Fibroblast of lung (primary cell): ENCODE measurements around the gene TGFB2. TPM values are rescaled to one million over a fixed set of nuclear protein-coding genes. Genes with fewer than 3 reads are reported as not detected.

Source experiments
- DNase-seq, 2 donors: peaks; one replicate each; pipeline versions ENCODE4 v3.0.0 to v3.0.0-alpha.2; 2010; ENCODE audit warnings: low read depth in 2 of 2
- H2AFZ ChIP-seq: 2 replicates; pipeline ENCODE4 v1.5.1; 2012; ENCODE audit warnings: low read length, control low read depth, inconsistent platforms
- H3K27ac ChIP-seq: 2 replicates; pipeline ENCODE4 v1.5.1; 2011; ENCODE audit warnings: low read length, control low read depth; ENCODE audit not compliant: insufficient read depth
- H3K27me3 ChIP-seq: 2 replicates; pipeline ENCODE4 v1.5.1; 2011; ENCODE audit warnings: mild to moderate bottlenecking, low read length; ENCODE audit not compliant: control insufficient read depth, insufficient read depth
- H3K36me3 ChIP-seq: 2 replicates; pipeline ENCODE4 v1.5.1; 2011; ENCODE audit warnings: low read length; ENCODE audit not compliant: control insufficient read depth, insufficient read depth
- H3K4me1 ChIP-seq: 2 replicates; pipeline ENCODE4 v1.5.1; 2011; ENCODE audit warnings: low read length; ENCODE audit not compliant: control insufficient read depth, insufficient read depth; ENCODE audit errors: extremely low read depth
- H3K4me2 ChIP-seq: 2 replicates; pipeline ENCODE4 v1.5.1; 2011; ENCODE audit warnings: low read length, control low read depth; ENCODE audit not compliant: insufficient read depth; ENCODE audit errors: extremely low read depth
- H3K4me3 ChIP-seq, 4 experiments: fragments of 200-600 bp in 1 of 4; sonication (generic) in 1 of 4; replicated peaks in 1 of 4; 2 replicates each; pipeline ENCODE4 v1.5.1; 2011 to 2016; ENCODE audit warnings: low read length in 4 of 4, low read depth in 3 of 4, mild to moderate bottlenecking in 3 of 4, control low read depth in 2 of 4, inconsistent platforms in 1 of 4, mixed read lengths in 1 of 4; ENCODE audit not compliant: insufficient read depth in 1 of 4; ENCODE audit errors: control extremely low read depth in 1 of 4
- H3K79me2 ChIP-seq: 2 replicates; pipeline ENCODE4 v1.5.1; 2012; ENCODE audit warnings: mild to moderate bottlenecking, low read length, inconsistent platforms; ENCODE audit not compliant: control insufficient read depth, insufficient read depth
- H3K9ac ChIP-seq: 2 replicates; pipeline ENCODE4 v1.5.1; 2011; ENCODE audit warnings: mild to moderate bottlenecking, low read length, control low read depth; ENCODE audit not compliant: insufficient read depth
- H3K9me3 ChIP-seq: 2 replicates; pipeline ENCODE4 v1.5.1; 2012; ENCODE audit warnings: low read depth, low read length; ENCODE audit not compliant: control insufficient read depth, insufficient read depth
- H4K20me1 ChIP-seq: 2 replicates; pipeline ENCODE4 v1.5.1; 2011; ENCODE audit warnings: low read length; ENCODE audit not compliant: control insufficient read depth, insufficient read depth; ENCODE audit errors: extremely low read depth
- EZH2 ChIP-seq: IDR thresholded peaks from 2 replicates; pipeline ENCODE4 v1.5.1; 2012; ENCODE audit warnings: low read length, control low read depth, mild to moderate bottlenecking; ENCODE audit errors: missing control alignments
- polyA plus RNA-seq, 2 donors: library from polyadenylated mRNA; depleted of rRNA in 1 of 2; stranded (reverse) in 1 of 2; unstranded in 1 of 2; fragments of >200 nt; gene quantifications; 2 replicates each; pipeline ENCODE4 v1.2.1, GENCODE V29; 2011 to 2012; ENCODE audit warnings: missing spikeins in 1 of 2
- total RNA-seq: library from RNA; depleted of rRNA; stranded (reverse); fragments of >200 nt; gene quantifications from 2 replicates; pipeline ENCODE4 v1.2.1, GENCODE V29; 2014
- TF ChIP-seq, protein P1 (sequence below), 2 donors: IDR thresholded peaks in 1 of 2; conservative IDR thresholded peaks in 1 of 2; 1 replicate in 1 of 2; 2 replicates in 1 of 2; pipeline ENCODE4 v1.5.1; 2011 to 2012; ENCODE audit warnings: low read length in 2 of 2, control low read depth in 1 of 2, inconsistent platforms in 1 of 2, low read depth in 1 of 2, mild to moderate bottlenecking in 1 of 2

The TGFB2 gene
- total and polyA plus RNA-seq, 2 donors (not counting 1 experiment from before 2014, with no cell fraction given) = 13.9 to 29.1 TPM

DNA sequence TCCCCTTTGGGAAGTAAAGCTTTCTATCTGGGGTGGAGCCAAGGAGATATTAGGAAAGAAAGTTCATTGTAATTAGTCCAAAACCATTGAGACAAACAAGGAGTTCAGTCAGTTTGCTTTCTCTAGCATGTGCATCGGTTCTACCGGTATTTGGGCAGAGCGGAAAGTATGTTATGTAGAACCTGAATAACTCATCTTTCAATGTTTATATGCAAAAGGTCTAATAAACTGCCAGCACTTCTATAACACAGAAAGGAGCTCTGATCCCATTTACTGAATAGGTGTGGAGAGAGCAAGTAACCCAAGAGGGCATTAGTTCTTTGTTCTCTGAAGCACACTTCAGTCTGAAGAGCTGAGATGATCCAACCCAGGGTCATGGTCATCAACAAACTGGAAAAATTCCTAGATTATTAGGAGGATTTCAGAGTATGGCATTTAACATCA lies 3.5 kb downstream of the TGFB2 start:
- peak in 1 of 2 donors; percentile 44 for DNase-seq
- H3K27ac ChIP-seq = peak overlapping the region; percentile 36
- no peak overlapping the region for H3K9ac ChIP-seq
- TF ChIP-seq, protein P1, sequence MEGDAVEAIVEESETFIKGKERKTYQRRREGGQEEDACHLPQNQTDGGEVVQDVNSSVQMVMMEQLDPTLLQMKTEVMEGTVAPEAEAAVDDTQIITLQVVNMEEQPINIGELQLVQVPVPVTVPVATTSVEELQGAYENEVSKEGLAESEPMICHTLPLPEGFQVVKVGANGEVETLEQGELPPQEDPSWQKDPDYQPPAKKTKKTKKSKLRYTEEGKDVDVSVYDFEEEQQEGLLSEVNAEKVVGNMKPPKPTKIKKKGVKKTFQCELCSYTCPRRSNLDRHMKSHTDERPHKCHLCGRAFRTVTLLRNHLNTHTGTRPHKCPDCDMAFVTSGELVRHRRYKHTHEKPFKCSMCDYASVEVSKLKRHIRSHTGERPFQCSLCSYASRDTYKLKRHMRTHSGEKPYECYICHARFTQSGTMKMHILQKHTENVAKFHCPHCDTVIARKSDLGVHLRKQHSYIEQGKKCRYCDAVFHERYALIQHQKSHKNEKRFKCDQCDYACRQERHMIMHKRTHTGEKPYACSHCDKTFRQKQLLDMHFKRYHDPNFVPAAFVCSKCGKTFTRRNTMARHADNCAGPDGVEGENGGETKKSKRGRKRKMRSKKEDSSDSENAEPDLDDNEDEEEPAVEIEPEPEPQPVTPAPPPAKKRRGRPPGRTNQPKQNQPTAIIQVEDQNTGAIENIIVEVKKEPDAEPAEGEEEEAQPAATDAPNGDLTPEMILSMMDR (conservative IDR thresholded peaks at IDR 0.05 in 1 of 2, IDR thresholded peaks at IDR 0.05 in 1 of 2; ENCODE audit: low read depth in 1 of 2, low read length in 2 of 2) = no peak
- TF ChIP-seq EZH2 = no peak
- no peaks in the 10 kb centered on the region for H3K27me3 ChIP-seq
- H3K4me2 ChIP-seq = peak overlapping the region; percentile 46
- H3K4me1 ChIP-seq = no peaks in the 10 kb centered on the region
- peak overlapping the region; percentile 28 to 82 (median 60) for H3K4me3 ChIP-seq
- H2AFZ ChIP-seq = no peak overlapping the region
- no peaks in the 10 kb centered on the region for H3K36me3 ChIP-seq
- H3K79me2 ChIP-seq = peaks cover 7% of the 10 kb centered on the region
- no peaks in the 10 kb centered on the region for H4K20me1 ChIP-seq
- no peaks in the 10 kb centered on the region for H3K9me3 ChIP-seq

DNA sequence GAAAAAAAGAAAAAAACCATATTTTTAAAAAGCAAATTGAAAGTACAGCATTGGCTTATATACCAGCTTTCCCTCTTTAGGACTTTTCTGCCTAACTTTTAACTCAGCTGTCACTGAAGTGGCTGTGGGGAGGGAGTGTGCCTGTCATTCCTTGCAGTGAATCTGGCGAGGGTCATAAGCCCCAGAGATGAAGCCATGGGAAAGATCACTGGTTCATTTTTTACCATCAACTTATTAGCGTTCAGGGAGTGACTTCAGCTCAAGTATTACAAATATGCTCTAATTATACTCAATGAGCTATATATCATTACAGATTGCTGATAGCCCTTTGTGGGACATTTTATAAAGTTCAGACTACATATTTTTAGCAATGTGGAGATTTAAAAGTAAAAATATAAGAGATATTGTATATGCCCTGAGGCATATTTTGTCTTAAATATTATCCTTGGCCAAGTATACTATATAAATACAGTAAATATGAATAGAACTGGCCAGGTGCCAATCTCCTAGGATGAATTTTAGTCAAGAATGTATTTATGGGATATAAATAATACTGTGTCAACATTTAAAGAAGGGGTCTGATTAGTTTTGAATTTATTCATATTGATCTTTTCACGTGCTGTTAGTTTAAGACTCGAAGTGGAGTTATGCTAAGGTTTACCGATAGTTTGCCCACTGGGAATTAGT lies 4.4 kb downstream of the TGFB2 start:
- no peaks in the 10 kb centered on the region for H4K20me1 ChIP-seq
- H3K36me3 ChIP-seq = no peaks in the 10 kb centered on the region
- no peaks in the 10 kb centered on the region for H3K9me3 ChIP-seq
- no peaks in the 10 kb centered on the region for H3K27me3 ChIP-seq
- H3K9ac ChIP-seq = peak overlapping the region; percentile 11
- DNase-seq = peak in 1 of 2 donors; percentile 54
- peak overlapping the region; percentile 46 for H3K4me2 ChIP-seq
- H3K4me1 ChIP-seq = no peaks in the 10 kb centered on the region
- peak overlapping the region; percentile 21 to 82 (median 60) for H3K4me3 ChIP-seq
- H3K27ac ChIP-seq = no peak overlapping the region
- no peak overlapping the region for H2AFZ ChIP-seq
- TF ChIP-seq, protein P1 (conservative IDR thresholded peaks at IDR 0.05 in 1 of 2, IDR thresholded peaks at IDR 0.05 in 1 of 2; ENCODE audit: low read depth in 1 of 2, low read length in 2 of 2) = no peak
- H3K79me2 ChIP-seq = peaks cover 7% of the 10 kb centered on the region

DNA sequence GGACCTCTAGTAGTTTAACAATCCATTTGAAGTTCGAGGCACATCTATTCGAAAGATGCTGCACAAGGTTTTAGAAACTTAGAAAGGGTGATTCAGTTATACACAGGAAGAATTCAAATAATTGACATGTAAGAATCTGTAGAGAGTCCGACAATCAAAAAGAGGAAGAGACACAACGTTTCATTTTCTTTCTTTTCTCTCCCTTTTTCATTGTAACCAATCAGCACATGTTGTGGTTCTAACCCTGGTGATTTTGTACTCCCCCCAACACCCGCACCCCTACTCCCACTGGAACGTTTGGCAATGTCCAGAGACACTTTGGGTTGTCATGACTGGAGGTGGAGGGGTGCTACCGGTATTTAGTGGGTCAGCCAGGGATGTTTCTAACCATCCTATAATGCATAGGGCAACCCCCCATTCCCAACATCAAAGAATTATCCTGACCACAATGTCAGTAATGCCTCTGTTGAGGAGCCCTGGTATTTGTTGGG lies 4.9 kb downstream of the TGFB2 start:
- H3K4me1 ChIP-seq = no peaks in the 10 kb centered on the region
- DNase-seq = peak in 1 of 2 donors; percentile 49
- H3K27ac ChIP-seq = no peak overlapping the region
- no peaks in the 10 kb centered on the region for H3K27me3 ChIP-seq
- peaks cover 7% of the 10 kb centered on the region for H3K79me2 ChIP-seq
- no peaks in the 10 kb centered on the region for H3K9me3 ChIP-seq
- no peaks in the 10 kb centered on the region for H4K20me1 ChIP-seq
- peak overlapping the region; percentile 46 for H3K4me2 ChIP-seq
- TF ChIP-seq EZH2 = no peak
- TF ChIP-seq, protein P1 (conservative IDR thresholded peaks at IDR 0.05 in 1 of 2, IDR thresholded peaks at IDR 0.05 in 1 of 2; ENCODE audit: low read depth in 1 of 2, low read length in 2 of 2) = no peak
- no peaks in the 10 kb centered on the region for H3K36me3 ChIP-seq
- H3K9ac ChIP-seq = peak overlapping the region; percentile 9
- H3K4me3 ChIP-seq = peak overlapping the region in 2 of 4 experiments; percentile 11 to 82
- no peak overlapping the region for H2AFZ ChIP-seq
